Sigmoid colon (tissue), 4 donors: ENCODE data around the gene PDK2.

Experiments used
- CTCF ChIP-seq, 4 experiments: fragments of 450-650 bp in 3 of 4; fragments of 200-600 bp in 1 of 4; IDR thresholded peaks; one replicate each; pipeline ENCODE4 v1.5.1; 2016 to 2019; ENCODE audit warnings: antibody characterized with exemption in 4 of 4, mild to moderate bottlenecking in 3 of 4, moderate library complexity in 2 of 4
- POLR2AphosphoS5 ChIP-seq, 4 donors: sonication (generic); formaldehyde crosslinking; IDR thresholded peaks; one replicate each; pipeline ENCODE4 v1.6.1; 2017; ENCODE audit warnings: antibody characterized with exemption in 4 of 4

GRCh38 chr17:50120475-50121253 is 25.5 kb downstream of the PDK2 start:
- no peak for TF ChIP-seq CTCF (IDR thresholded peaks at IDR 0.05)
- no peak for TF ChIP-seq POLR2AphosphoS5 (IDR thresholded peaks at IDR 0.05)
